Inflammatory macrophage (primary cell): ENCODE results near the gene PAPSS2.
"Not testable (repeated sequence)": the region's sequence is repeated elsewhere in the genome, so short reads cannot be mapped to it uniquely, and the experiment has no call there.

ENCODE experiments used
- DNase-seq, 2 donors: peaks; one replicate each; pipeline ENCODE4 v3.0.0-alpha.2; 2020 to 2022

Gene PAPSS2

DNA sequence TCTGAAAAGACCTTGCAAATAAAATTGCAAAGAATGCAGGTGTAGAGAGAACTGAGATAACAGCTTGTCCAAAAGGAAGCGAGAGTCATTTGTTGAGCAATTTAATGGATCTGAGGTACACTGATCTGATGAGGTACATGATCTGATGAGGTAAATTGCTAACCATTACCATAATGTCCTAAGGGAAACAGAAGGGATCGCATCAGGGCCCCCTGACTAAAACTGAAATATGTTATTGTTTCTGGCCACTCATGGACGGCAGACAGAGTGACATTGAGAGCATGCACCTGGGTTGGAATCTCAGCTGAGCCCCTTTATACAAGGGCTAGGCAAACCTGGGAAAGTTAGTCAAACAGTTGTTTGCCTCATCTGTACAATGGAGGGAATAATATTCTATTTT, 15.8 kb upstream of the PAPSS2 start:
- DNase-seq = no peak

DNA sequence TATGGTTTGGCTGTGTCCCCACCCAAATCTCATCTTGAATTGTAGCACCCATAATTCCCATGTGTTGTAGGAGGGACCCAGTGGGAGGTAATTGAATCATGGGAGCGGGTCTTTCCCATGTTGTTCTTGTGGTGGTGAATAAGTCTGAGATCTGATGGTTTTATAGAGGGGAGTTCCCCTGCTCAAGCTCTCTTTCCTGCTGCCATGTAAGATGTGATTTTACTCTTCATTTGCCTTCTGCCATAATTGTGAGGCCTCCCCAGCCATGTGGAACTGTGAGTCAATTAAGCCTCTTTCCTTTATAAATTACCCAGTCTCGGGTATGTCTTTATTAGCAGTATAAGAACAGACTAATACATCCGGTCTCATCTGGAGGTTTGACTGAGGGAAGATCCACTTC, 15.2 kb upstream of the PAPSS2 start:
- DNase-seq = not testable (repeated sequence)

DNA sequence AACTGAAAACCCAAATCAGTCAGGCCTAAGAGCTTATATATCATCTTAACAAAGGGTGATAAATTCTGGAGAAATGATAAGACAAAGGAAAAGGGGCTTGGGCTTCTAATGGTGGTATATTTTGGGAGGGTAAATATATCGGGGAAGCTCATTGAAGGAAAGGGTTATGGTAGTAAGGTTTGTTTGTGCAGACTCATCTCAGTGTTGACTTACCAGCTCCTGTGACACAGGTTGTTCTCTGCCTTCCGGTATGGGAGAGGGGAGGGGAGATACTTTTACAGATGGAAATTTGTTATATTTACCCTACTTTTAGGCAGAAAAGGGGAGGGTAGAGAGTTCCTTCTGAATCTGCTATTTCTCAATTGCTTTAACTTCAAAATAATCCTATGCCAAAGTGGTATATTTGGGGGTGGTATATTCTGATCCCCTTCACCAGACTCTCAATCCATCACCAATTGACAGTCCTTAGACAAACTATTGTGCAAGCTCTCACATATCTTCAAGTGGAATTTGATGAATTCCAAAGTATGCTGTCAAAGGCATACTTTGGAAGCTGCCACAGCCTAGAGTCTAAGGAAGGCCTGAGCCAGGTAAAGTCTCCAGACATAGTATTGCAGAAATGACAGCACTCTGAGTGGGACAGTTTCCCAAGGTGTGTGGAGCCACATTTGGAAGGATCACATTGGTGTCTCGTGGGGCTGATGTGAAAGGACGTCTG, 13.3 kb upstream of the PAPSS2 start:
- DNase-seq = no peak

DNA sequence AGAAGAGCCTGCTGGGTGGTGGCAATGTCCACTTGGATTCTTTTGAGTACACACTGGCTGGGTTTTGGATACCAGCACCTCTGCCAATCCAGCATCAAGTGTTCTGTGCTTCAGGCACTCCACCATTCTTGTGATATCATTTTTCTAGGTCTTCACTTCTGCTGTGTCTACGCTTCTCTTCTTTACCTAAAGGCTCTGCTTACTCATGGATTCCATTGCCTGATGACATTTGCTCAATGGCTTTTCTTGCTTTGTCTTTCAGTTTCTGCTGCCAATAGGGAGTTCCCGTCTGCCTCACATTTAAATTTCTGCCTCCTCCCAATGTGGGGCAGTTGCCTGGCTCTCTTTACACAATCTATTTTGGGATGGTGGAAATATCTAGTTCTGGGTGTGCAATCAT, 12.7 kb upstream of the PAPSS2 start:
- no peak for DNase-seq

DNA sequence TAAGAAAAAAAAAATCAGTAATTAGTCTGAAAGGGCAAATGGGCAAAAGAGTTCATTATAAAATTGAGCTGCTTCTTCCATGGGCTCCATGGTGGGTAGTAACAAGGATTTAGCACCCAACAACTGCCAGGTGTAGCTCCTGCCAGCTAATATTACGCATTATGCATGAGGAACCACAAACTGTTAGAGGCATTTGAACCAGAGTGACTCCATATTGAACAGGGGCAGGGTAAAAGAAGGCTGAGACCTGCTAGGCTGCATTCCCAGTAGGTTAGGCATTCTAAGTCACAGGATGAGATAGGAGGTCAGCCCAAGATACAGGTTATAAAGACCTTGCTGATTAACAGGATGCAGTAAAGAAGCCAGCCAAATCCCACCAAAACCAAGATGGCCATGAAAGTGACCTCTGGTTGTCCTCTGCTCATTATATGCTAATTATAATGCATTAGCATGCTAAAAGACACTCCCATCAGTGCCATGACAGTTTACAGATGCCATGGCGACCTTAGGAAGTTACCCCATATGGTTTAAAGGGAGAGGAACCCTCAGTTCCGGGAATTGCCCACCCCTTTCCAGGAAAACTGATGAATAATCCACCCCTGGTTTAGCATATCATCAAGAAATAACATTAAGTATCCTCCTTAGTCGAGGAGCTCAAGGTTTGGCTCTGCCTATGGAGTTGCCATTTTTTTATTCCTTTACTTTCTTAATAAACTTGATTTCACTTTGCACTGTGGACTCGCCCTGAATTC, 8.7 kb upstream of the PAPSS2 start:
- DNase-seq = no peak

DNA sequence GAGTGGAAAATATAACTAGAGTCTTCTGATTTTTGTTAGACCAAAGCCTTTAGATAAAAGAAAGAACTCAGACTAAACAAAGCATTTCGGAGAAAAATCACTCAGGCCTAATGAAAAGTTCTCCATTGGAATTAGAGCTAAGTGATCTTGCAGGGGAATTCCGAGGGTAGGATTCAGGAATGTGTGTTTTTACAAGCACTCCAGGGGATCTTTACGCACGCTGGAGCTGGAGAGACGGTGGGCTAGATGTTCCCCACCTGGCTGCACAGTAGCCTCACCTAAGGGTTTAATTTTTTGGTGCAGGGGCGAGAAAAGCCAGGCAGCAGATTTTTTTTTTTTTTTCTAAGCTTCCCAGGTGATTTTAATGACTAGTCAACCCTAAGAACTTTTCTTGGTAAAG, 7.9 kb upstream of the PAPSS2 start:
- no peak for DNase-seq

DNA sequence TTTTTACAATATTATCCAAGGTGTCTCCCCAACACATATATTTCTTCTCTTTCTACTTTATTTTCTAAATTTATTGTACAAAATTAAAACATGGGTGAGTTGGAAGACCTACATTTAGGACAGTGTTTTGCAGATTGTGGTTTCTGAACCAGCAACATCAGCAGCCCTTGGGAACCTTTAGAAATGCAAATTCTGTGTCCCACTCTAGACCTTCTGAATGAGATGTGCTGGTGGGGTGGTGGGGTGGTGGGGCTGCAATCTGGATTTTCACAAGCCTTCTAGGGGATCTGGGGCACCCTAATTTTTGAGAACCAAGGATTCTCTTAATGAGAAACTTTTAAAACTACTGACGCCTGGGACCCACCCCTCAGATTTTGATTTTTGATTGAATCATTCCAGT, 7.4 kb upstream of the PAPSS2 start:
- DNase-seq = no peak

DNA sequence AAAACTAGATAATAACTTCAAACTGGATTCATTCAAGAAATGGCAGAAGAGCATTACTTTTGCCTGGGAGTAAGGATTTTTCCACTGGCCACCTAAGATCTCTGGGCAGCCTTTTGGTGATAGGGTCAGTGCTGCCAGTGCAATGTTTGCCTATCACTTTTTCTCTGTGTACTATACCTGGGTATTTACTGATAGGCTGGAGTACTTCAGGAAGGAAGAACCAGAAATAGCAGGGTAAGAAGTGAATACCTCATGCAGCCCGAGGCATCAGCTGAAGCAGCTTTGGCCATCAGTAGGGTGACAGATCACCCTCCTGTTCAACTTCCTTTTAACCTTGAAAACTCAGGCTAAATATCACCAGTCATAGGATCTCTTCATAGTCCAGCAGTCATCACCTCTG, 5.5 kb upstream of the PAPSS2 start:
- DNase-seq = no peak

DNA sequence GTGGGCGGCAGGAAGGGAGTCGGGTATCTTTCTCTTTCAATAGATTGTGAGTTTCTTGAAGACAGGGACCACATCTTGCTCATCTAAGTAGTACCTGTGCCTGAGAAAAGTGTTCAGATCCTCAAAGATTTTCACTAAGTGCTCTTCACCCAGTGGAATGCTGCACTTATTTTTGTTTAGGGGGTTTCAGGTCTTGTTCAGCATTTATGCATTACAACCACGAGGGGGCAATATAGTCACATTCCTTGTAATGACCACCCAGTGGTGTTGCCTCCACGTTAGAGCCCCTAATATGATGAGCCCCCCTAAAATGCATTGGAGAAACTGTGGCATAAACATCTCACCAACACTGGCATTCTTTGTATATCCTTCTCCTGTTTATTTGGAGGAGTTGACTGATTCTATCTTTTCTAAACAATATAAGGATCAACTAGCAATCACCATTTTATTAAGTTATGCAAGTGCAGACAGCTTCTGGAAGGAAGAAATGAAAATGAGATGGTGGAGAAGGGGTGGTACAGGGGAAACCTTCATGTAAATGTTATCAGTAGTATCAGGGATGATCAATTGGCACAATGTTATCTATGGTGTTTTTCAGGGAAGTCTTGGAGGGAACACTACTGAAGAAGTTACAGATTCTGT, 3.1 kb upstream of the PAPSS2 start:
- peak; percentile 37 to 53 for DNase-seq

DNA sequence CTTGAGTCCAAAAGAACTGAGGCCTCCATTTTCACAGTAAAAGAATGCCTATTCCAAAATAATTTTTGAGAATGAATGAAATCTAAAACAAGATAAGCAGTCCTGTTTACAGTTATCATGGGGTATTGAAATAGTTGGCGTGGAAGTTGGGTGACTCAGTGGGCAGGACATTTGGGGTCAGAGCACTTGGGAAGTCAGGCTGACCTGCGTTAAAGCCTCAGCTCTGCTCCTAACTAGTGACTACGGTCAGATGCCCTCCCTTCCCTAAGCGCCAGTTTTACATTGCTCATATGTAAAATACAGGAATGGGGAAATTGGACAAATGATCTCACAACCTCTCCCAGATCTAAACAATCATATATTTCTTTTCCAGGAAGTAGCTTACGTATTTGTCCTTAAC, 2.3 kb upstream of the PAPSS2 start:
- DNase-seq = peak; percentile 86 to 90

DNA sequence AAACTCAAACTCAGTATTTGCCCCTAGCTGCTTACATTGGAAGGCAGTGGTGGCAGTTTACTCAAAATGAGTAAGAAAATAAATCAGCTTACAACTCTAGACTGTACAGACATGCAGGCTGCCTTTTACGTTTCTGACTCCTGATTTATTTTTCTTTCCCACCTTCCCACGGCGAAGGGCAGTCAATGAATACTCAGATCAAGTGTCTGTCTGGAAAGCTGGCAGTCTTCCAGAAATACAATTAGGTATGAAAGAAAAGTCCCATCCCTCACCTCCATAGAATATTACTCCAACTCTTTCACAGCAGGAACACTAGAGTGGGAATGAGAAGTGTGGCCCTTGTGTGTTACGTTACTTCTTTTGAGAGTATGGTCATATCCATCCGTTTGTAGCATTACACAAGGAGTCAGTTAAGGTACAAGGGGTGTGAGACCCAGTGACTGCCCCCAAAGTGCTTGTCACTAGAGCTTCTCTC, 1.3 kb upstream of the PAPSS2 start:
- DNase-seq = no peak

DNA sequence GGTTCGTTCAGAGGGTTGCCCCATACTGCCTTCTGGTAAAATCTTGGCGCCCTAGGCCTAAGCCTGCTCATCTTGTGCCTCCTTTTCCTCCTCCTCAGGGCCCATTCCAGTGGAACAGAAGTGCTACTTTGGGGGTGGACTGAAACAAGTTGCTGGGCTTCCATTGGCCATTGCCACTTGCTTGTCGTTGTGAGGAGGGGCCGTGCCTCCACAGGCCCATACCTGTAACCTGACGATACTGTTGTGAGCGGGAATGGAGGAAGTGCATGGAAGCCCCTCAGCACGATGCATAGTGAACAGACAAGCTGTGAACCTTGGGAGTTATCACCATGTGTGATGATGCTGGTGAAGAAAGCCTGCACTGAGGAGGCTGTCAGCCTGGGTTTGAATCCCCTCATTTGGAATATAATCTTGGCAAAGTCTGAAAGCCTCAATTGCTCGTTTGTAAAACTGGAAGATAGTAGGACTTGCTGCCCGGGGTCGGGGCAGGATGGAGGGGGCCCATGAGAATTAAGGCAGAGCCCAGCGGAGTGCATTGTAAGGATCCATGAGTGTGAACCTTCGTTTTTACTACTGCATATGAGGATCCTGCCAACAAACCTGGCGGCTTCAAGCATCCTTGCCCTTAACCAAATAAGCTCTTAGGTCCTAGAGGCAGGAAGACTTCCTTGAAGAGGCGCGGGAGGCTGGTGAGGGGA, 671 bp upstream of the PAPSS2 start:
- no peak for DNase-seq

DNA sequence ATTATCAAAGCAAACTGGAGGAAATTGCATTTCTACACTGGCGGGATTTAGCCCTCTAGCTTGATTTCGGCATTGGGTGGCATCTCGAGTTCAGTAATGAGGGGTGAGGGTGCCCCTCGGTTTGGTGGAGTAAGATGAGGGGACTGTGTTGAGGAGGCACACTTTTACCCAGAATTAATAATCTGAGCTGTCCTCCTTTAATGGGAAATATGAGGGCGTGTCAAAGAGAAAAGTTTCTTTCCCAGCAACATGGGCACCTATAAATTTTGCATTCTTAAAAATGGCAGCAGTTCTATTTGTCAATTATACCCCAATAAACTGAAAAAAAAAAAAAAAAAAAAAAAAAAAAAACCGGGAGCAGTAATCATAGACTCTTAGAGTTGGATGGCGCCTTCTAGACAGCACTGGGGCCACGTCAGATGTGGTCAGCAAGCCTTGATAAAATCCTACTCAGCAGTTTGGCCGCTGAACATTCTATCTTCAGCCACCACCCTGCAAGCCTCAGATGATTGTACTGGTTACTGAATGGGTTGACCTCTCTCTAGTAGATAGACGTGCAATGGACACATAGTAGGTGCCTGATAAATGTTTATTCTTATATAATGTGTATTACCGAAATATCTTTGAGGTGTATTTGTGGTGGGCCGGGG, 931 bp downstream of the PAPSS2 start:
- DNase-seq = no peak

DNA sequence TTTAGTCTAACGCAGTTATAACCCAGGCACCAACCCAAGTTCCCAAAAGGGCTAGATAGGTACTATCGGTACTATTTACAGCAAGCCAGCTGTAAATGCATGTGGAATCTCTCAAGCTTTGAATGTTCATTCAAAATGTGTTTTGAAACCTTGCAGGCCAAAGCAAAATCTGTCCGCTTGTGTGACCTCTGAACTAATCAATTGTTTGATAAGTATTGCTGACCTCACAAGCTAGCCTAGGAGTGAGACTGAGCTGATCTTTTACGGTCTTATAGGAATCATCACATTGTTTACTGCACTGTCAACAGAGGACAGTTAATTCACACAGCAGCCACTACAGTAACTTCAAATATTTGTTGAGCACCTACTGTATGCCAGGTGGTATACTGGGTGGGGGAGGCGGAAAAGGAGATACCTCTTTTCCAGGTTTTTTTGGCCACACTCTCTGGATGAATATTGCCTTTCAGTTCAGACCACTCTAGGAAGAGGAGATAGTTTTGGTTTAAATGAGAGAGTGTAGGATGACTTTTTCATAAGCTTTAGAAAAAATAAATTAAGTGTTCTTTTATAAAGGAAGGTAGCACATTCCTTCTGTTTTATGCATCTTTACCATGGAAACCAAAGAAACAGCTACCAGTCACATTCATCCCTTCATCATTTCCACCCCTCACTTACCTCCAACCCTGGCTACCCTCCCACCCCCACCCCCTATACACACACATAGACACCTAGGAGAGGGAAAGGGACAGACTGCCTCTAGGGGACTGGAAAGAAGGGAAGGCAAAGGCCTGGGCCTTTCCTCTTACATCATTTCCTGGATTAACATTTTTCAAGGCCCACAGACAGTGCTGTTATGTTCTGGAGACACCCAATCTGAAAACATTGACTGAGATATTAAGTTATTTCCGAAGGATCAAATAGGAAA, 2.4 kb downstream of the PAPSS2 start:
- DNase-seq = no peak

DNA sequence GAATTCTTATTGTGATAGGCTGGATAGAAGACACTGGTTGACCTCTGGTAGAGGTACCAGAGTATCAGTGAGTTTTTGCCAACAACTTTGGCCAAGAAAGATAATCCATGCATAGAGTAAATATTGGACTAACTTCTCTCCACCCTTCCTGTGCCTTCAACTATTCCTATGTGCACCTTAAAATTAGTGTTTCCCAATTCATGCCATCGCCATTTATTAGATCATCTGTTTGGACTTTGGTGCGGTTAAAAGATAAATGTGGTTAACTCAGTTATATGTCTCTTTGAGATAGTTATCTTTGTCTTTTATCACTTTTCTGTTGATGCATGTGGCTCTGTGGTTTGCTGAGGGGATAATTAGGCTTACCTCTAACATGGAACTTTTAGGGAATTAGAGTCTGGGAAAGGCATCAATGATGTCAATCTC, 4.6 kb downstream of the PAPSS2 start:
- no peak for DNase-seq

DNA sequence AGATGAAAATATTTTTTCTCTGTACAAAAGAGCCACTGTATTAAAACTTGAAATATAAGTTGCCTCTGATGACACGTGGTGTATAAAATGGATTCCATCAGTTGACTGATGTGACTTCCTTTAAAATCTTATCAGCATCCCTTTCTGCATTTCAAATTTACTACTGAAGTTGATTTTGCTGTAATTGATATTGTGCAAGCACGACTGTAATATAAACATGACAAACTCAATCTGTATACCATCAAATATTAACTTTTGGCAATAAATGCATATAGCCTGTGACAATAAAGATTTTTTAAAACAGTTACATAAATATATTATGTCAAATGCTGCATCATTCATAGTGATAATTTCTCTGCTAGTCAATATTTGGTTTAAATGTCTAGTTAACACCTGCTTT, 7.8 kb downstream of the PAPSS2 start:
- no peak for DNase-seq

DNA sequence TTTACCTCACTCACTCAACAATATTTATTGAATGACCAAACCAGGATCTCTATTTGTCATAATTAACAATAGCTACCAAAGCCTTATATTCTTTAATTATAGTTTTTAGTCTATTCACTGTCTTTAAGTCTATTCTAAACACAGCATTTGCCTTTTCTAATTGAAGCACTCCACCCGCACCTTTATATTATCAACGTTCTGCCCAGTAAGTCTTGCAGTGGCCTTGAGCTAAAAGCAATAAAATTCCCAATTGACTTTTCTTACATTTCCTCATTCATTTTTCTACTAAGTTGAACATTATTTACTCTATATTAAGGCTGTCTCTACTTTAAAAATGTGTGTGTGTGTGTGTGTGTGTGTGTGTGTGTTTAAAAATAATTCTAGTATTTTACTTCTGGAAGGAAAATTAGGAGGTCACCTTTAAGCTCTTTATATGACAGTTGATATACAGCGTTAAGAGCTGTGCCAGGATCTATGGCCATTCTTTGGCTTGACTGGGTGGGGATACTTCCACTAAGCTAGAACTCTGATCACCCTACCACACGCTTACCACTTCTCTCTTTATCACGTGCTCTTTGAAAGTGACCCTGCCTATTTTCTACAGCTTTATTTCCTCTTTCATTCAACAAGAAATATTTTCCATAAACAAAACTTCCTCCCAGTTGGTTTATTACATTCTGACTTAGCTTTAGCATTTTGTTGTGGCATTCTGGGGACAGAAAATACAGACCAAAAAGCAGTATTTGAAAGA, 8.8 kb downstream of the PAPSS2 start:
- peak; percentile 61 to 81 for DNase-seq

DNA sequence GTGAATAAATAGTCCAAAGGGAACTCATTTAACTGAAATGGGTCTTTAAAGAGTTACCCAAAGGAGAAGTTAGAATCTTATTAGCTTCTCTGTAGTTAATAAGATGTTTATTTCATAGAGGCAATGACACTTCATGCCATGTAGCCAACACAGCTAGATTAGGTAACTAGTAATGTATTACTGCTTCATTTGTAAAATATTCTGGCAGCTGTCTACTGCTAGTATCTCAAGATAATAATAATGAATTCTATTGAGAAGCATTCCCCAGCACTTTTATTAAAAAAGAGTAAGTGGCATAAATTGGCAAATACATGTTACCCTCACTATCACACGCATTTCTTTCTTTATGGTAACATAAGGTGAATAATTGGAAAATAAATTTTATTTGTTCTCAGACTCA, 10.1 kb downstream of the PAPSS2 start:
- no peak for DNase-seq

DNA sequence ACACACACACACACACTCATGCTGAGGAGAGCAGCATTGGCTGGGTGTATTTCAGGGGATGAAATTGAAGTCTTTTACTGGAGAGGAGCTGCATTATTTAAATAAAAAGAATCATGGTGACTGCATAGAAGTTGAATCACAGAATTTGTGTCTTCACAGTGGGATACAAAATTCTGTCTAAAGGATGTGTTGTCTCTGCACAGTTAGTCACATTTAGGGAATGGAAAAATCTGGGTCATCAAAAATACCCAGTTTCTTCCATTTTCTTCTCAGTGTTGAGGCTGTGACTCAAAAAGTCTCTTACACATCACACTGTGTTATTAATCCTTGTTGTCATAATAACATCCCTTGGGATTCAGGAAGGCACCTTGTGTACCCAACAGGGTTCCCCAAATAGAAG, 10.9 kb downstream of the PAPSS2 start:
- DNase-seq = no peak

DNA sequence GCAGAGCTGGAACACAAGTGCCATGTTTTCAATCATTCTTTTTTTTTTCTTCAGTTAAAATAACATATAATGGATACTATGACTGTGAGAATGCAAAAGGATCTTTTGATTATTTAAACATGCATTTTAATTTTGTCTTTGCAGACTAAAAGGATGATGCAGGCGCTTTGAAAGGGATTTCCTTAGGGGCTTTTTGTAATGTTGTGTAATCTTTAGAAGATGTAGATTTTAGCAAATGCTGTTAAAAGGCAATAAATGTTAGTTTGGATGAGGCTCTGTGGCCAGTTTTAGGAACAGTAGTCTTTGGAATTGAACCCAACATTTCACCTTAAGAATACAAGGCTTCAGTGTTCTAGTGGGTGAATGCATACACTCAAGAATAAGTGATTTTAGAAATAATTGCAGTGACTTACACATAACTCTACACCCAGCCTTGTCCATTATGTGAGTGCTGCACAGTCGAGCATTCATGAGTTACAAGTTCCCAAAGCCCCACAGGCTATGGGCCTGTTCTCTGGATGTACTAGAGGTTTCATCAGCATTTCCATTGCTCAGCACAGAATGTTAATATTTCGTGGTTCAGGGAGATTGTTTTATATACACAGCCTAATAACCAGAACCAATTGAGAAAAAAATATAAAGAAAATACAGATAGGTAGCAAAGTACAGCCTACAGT, 11.6 kb downstream of the PAPSS2 start:
- DNase-seq = no peak
